Neural cell (in vitro differentiated cells): ENCODE results near the gene AGPAT3. TPM values are rescaled to one million over a fixed set of nuclear protein-coding genes. Genes with fewer than 3 reads are reported as not detected.

ENCODE experiments used
- H2AFZ ChIP-seq: fragments of 200-600, 300-800 bp; sonication (generic), shearing (Covaris generic); 2 replicates; pipeline ENCODE4 v1.6.0; 2014; ENCODE audit warnings: low read depth, mild to moderate bottlenecking, antibody characterized with exemption, low read length, moderate library complexity
- H3F3A ChIP-seq: fragments of 200-600 bp; shearing (Covaris generic); 2 replicates; pipeline ENCODE4 v1.6.1; 2016; ENCODE audit warnings: mild to moderate bottlenecking, moderate library complexity, mixed read lengths, antibody characterized with exemption, low read length; ENCODE audit not compliant: insufficient read depth, poor library complexity, severe bottlenecking
- H3K27ac ChIP-seq: fragments of 200-600, 300-800 bp; sonication (generic), shearing (Covaris generic); 2 replicates; pipeline ENCODE4 v1.5.1; 2014; ENCODE audit warnings: mild to moderate bottlenecking, low read length, moderate library complexity
- H3K27me3 ChIP-seq: fragments of 300-800, 200-600 bp; sonication (generic), shearing (Covaris generic); 2 replicates; pipeline ENCODE4 v1.6.0; 2014; ENCODE audit warnings: mild to moderate bottlenecking, low read depth, low read length, moderate library complexity; ENCODE audit not compliant: insufficient read depth
- H3K36me3 ChIP-seq: fragments of 300-800, 200-600 bp; sonication (generic), shearing (Covaris generic); 2 replicates; pipeline ENCODE4 v1.5.1; 2014; ENCODE audit warnings: mild to moderate bottlenecking, antibody characterized with exemption, low read length, moderate library complexity; ENCODE audit not compliant: insufficient read depth
- H3K4me2 ChIP-seq: fragments of 300-800, 200-600 bp; sonication (generic), shearing (Covaris generic); 2 replicates; pipeline ENCODE4 v1.6.0; 2014; ENCODE audit warnings: mild to moderate bottlenecking, low read length
- H3K4me3 ChIP-seq: fragments of 300-800, 200-600 bp; sonication (generic), shearing (Covaris generic); 2 replicates; pipeline ENCODE4 v1.5.1; 2014; ENCODE audit warnings: mild to moderate bottlenecking, low read length, moderate library complexity
- H3K79me2 ChIP-seq: fragments of 200-600 bp; shearing (Covaris generic); replicated peaks from 2 replicates; pipeline ENCODE4 v1.6.0; 2014; ENCODE audit warnings: mild to moderate bottlenecking, low read length, moderate library complexity; ENCODE audit not compliant: insufficient read depth
- H3K9ac ChIP-seq: fragments of 300-800, 200-600 bp; sonication (generic), shearing (Covaris generic); 2 replicates; pipeline ENCODE4 v1.6.1; 2016; ENCODE audit warnings: mild to moderate bottlenecking, low read length, mixed read lengths
- H3K9me2 ChIP-seq: fragments of 200-600 bp; shearing (Covaris generic); 2 replicates; pipeline ENCODE4 v1.6.1; 2016; ENCODE audit warnings: mild to moderate bottlenecking, low read length, mixed read lengths; ENCODE audit not compliant: insufficient read depth
- H3K9me3 ChIP-seq: fragments of 200-600, 300-800 bp; sonication (generic), shearing (Covaris generic); 2 replicates; pipeline ENCODE4 v1.6.1; 2016; ENCODE audit warnings: mild to moderate bottlenecking, mixed run types, low read length, moderate library complexity, mixed read lengths
- H4K20me1 ChIP-seq: fragments of 200-600 bp; shearing (Covaris generic); 2 replicates; pipeline ENCODE4 v1.6.1; 2016; ENCODE audit warnings: mild to moderate bottlenecking, mixed run types; ENCODE audit not compliant: insufficient read depth
- EP300 ChIP-seq: fragments of 450-650 bp; conservative IDR thresholded peaks from 2 replicates; pipeline ENCODE4 v1.6.1; 2014; ENCODE audit warnings: antibody characterized with exemption, mild to moderate bottlenecking, moderate library complexity; ENCODE audit not compliant: poor library complexity, severe bottlenecking
- EZH2 ChIP-seq: fragments of 200-600, 300-800 bp; shearing (Covaris generic), sonication (generic); IDR thresholded peaks from 2 replicates; pipeline ENCODE4 v1.6.1; 2014; ENCODE audit warnings: antibody characterized with exemption, low read length, borderline replicate concordance, mild to moderate bottlenecking; ENCODE audit not compliant: insufficient read depth, poor library complexity, severe bottlenecking
- MXI1 ChIP-seq: fragments of 450-650 bp; conservative IDR thresholded peaks from 2 replicates; pipeline ENCODE4 v1.6.1; 2014; ENCODE audit warnings: antibody characterized with exemption, mild to moderate bottlenecking; ENCODE audit not compliant: poor library complexity, severe bottlenecking
- POLR2AphosphoS5 ChIP-seq: IDR thresholded peaks from 2 replicates; pipeline ENCODE4 v1.6.1; 2012
- RAD21 ChIP-seq: fragments of 450-650 bp; conservative IDR thresholded peaks from 2 replicates; pipeline ENCODE4 v1.6.1; 2014; ENCODE audit warnings: antibody characterized with exemption, mild to moderate bottlenecking, moderate library complexity
- SMC3 ChIP-seq: fragments of 450-650 bp; conservative IDR thresholded peaks from 2 replicates; pipeline ENCODE4 v1.6.1; 2014; ENCODE audit warnings: antibody characterized with exemption, mild to moderate bottlenecking, moderate library complexity; ENCODE audit not compliant: poor library complexity
- TAF1 ChIP-seq: IDR thresholded peaks from 2 replicates; pipeline ENCODE4 v1.6.1; 2012; ENCODE audit warnings: low read depth
- polyA plus RNA-seq: library from polyadenylated mRNA; depleted of rRNA; stranded (reverse); fragments of >200 nt; gene quantifications from 2 replicates; pipeline ENCODE4 v1.2.3, GENCODE V29; 2014
- TF ChIP-seq, protein P1 (sequence below): fragments of 450-650 bp; IDR thresholded peaks from 2 replicates; pipeline ENCODE4 v1.5.1; 2014; ENCODE audit warnings: antibody characterized with exemption, mild to moderate bottlenecking, moderate library complexity; ENCODE audit not compliant: poor library complexity, severe bottlenecking
- TF ChIP-seq, protein P2 (sequence below): IDR thresholded peaks from 2 replicates; pipeline ENCODE4 v1.6.1; 2012; ENCODE audit warnings: borderline replicate concordance

Gene AGPAT3
- polyA plus RNA-seq, 1 donor from 2014 or later: 8.4 TPM

GRCh38 chr21:43925609-43926008 is 60.6 kb downstream of the AGPAT3 start:
- no peak overlapping the region for H3K27ac ChIP-seq

GRCh38 chr21:43926196-43926595 is 61.2 kb downstream of the AGPAT3 start:
- H3K4me2 ChIP-seq: no peak overlapping the region
- H3K36me3 ChIP-seq: no peaks in the 10 kb centered on the region
- no peaks in the 10 kb centered on the region for H4K20me1 ChIP-seq
- H3K27me3 ChIP-seq: no peaks in the 10 kb centered on the region
- no peaks in the 10 kb centered on the region for H3K9me2 ChIP-seq
- no peak overlapping the region for H3K9ac ChIP-seq
- no peaks in the 10 kb centered on the region for H3K79me2 ChIP-seq
- H3K27ac ChIP-seq: no peak overlapping the region
- no peaks in the 10 kb centered on the region for H3F3A ChIP-seq
- H2AFZ ChIP-seq: no peak overlapping the region
- no peak for TF ChIP-seq MXI1
- TF ChIP-seq, protein P1, sequence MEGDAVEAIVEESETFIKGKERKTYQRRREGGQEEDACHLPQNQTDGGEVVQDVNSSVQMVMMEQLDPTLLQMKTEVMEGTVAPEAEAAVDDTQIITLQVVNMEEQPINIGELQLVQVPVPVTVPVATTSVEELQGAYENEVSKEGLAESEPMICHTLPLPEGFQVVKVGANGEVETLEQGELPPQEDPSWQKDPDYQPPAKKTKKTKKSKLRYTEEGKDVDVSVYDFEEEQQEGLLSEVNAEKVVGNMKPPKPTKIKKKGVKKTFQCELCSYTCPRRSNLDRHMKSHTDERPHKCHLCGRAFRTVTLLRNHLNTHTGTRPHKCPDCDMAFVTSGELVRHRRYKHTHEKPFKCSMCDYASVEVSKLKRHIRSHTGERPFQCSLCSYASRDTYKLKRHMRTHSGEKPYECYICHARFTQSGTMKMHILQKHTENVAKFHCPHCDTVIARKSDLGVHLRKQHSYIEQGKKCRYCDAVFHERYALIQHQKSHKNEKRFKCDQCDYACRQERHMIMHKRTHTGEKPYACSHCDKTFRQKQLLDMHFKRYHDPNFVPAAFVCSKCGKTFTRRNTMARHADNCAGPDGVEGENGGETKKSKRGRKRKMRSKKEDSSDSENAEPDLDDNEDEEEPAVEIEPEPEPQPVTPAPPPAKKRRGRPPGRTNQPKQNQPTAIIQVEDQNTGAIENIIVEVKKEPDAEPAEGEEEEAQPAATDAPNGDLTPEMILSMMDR: no peak
- TF ChIP-seq POLR2AphosphoS5: no peak
- no peak for TF ChIP-seq EP300
- TF ChIP-seq, protein P2, sequence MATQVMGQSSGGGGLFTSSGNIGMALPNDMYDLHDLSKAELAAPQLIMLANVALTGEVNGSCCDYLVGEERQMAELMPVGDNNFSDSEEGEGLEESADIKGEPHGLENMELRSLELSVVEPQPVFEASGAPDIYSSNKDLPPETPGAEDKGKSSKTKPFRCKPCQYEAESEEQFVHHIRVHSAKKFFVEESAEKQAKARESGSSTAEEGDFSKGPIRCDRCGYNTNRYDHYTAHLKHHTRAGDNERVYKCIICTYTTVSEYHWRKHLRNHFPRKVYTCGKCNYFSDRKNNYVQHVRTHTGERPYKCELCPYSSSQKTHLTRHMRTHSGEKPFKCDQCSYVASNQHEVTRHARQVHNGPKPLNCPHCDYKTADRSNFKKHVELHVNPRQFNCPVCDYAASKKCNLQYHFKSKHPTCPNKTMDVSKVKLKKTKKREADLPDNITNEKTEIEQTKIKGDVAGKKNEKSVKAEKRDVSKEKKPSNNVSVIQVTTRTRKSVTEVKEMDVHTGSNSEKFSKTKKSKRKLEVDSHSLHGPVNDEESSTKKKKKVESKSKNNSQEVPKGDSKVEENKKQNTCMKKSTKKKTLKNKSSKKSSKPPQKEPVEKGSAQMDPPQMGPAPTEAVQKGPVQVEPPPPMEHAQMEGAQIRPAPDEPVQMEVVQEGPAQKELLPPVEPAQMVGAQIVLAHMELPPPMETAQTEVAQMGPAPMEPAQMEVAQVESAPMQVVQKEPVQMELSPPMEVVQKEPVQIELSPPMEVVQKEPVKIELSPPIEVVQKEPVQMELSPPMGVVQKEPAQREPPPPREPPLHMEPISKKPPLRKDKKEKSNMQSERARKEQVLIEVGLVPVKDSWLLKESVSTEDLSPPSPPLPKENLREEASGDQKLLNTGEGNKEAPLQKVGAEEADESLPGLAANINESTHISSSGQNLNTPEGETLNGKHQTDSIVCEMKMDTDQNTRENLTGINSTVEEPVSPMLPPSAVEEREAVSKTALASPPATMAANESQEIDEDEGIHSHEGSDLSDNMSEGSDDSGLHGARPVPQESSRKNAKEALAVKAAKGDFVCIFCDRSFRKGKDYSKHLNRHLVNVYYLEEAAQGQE: no peak
- no peaks in the 10 kb centered on the region for H3K9me3 ChIP-seq
- no peak overlapping the region for H3K4me3 ChIP-seq

More at GRCh38 chr21:43925609-43926008, 60.6 kb downstream of the AGPAT3 start:
- no peaks in the 10 kb centered on the region for H3K9me3 ChIP-seq
- no peaks in the 10 kb centered on the region for H4K20me1 ChIP-seq
- H3K4me2 ChIP-seq: no peak overlapping the region
- no peaks in the 10 kb centered on the region for H3K79me2 ChIP-seq
- no peak for TF ChIP-seq RAD21
- no peak for TF ChIP-seq EZH2
- no peak for TF ChIP-seq TAF1
- no peak for TF ChIP-seq POLR2AphosphoS5
- TF ChIP-seq SMC3: no peak
- no peak for TF ChIP-seq EP300
- TF ChIP-seq MXI1: no peak
- TF ChIP-seq, protein P1: no peak
- TF ChIP-seq, protein P2: no peak
- H2AFZ ChIP-seq: no peak overlapping the region
- H3K4me3 ChIP-seq: no peak overlapping the region
- H3F3A ChIP-seq: no peaks in the 10 kb centered on the region
- H3K9ac ChIP-seq: no peak overlapping the region
- H3K9me2 ChIP-seq: no peaks in the 10 kb centered on the region
- no peaks in the 10 kb centered on the region for H3K36me3 ChIP-seq
- no peaks in the 10 kb centered on the region for H3K27me3 ChIP-seq
